Liver (tissue), 9 donors: ENCODE measurements around the gene MED12. TPM values are rescaled to one million over a fixed set of nuclear protein-coding genes. Genes with fewer than 3 reads are reported as not detected.

Source experiments
- DNase-seq: peaks from one replicate; pipeline ENCODE4 v3.0.0-alpha.2; 2017; ENCODE audit warnings: low spot score
- H3K27ac ChIP-seq, 2 donors: one replicate each; pipeline ENCODE4 v1.7.0; 2013; ENCODE audit warnings: inconsistent platforms in 2 of 2, low read length in 2 of 2, control low read depth in 1 of 2, low read depth in 1 of 2, mild to moderate bottlenecking in 1 of 2
- H3K27me3 ChIP-seq, 4 donors: one replicate each; pipeline versions ENCODE4 v1.6.1 to v1.7.0; 2013; ENCODE audit warnings: low read length in 3 of 4, inconsistent platforms in 1 of 4, mild to moderate bottlenecking in 1 of 4, moderate library complexity in 1 of 4; ENCODE audit not compliant: control insufficient read depth in 4 of 4, insufficient read depth in 4 of 4
- H3K36me3 ChIP-seq, 4 donors: one replicate each; pipeline versions ENCODE4 v1.6.1 to v1.7.0; 2013; ENCODE audit warnings: low read length in 3 of 4, mild to moderate bottlenecking in 3 of 4, low read depth in 1 of 4, moderate library complexity in 1 of 4; ENCODE audit not compliant: control insufficient read depth in 4 of 4, insufficient read depth in 3 of 4
- H3K4me1 ChIP-seq, 4 donors: one replicate each; pipeline versions ENCODE4 v1.6.1 to v1.7.0; 2013; ENCODE audit warnings: low read length in 3 of 4, mild to moderate bottlenecking in 3 of 4, moderate library complexity in 1 of 4; ENCODE audit not compliant: control insufficient read depth in 4 of 4, insufficient read depth in 4 of 4
- H3K4me3 ChIP-seq, 3 donors: one replicate each; pipeline versions ENCODE4 v1.6.1 to v1.7.0; 2013; ENCODE audit warnings: low read length in 3 of 3, control low read depth in 1 of 3, low read depth in 1 of 3, mild to moderate bottlenecking in 1 of 3
- H3K9ac ChIP-seq, 2 donors: one replicate each; pipeline ENCODE4 v1.7.0; 2013; ENCODE audit warnings: low read length in 2 of 2, mild to moderate bottlenecking in 2 of 2, moderate library complexity in 2 of 2, control low read depth in 1 of 2, low read depth in 1 of 2
- H3K9me3 ChIP-seq, 4 donors: one replicate each; pipeline versions ENCODE4 v1.6.1 to v1.7.0; 2013; ENCODE audit warnings: low read length in 3 of 4; ENCODE audit not compliant: control insufficient read depth in 4 of 4
- EGR1 ChIP-seq, 2 donors: IDR thresholded peaks; 2 replicates each; pipeline ENCODE4 v1.6.1; 2016 to 2018; ENCODE audit warnings: antibody characterized with exemption in 2 of 2, low read depth in 2 of 2
- FOXA1 ChIP-seq: IDR thresholded peaks from 2 replicates; pipeline ENCODE4 v1.6.1; 2016; ENCODE audit warnings: antibody characterized with exemption
- GABPA ChIP-seq, 2 donors: IDR thresholded peaks in 1 of 2; conservative IDR thresholded peaks in 1 of 2; 2 replicates each; pipeline ENCODE4 v1.6.1; 2016; ENCODE audit warnings: antibody characterized with exemption in 2 of 2, mild to moderate bottlenecking in 1 of 2, moderate library complexity in 1 of 2
- HNF4A ChIP-seq, 2 donors: conservative IDR thresholded peaks; 2 replicates each; pipeline ENCODE4 v1.6.1; 2016; ENCODE audit warnings: antibody characterized with exemption in 2 of 2, mild to moderate bottlenecking in 2 of 2
- HNF4G ChIP-seq: IDR thresholded peaks from 2 replicates; pipeline ENCODE4 v1.6.1; 2016; ENCODE audit warnings: antibody characterized with exemption
- NR2F2 ChIP-seq: IDR thresholded peaks from 2 replicates; pipeline ENCODE4 v1.6.1; 2016; ENCODE audit warnings: antibody characterized with exemption
- RAD21 ChIP-seq, 2 donors: IDR thresholded peaks; 2 replicates each; pipeline ENCODE4 v1.6.1; 2016; ENCODE audit warnings: antibody characterized with exemption in 2 of 2, mild to moderate bottlenecking in 2 of 2
- RXRA ChIP-seq, 2 donors: IDR thresholded peaks; 2 replicates each; pipeline ENCODE4 v1.6.1; 2017 to 2018; ENCODE audit warnings: antibody characterized with exemption in 2 of 2, mild to moderate bottlenecking in 1 of 2
- SP1 ChIP-seq: IDR thresholded peaks from 2 replicates; pipeline ENCODE4 v1.6.1; 2018; ENCODE audit warnings: antibody characterized with exemption, mild to moderate bottlenecking
- TAF1 ChIP-seq: conservative IDR thresholded peaks from 2 replicates; pipeline ENCODE4 v1.6.1; 2016; ENCODE audit warnings: antibody characterized with exemption, mild to moderate bottlenecking
- WGBS: extraction: QIAGEN DNeasy Blood & Tissue Kit; methylation state at CpG from one replicate; pipeline ENCODE4 v1.1.7; 2013; 5-methylcytosine and 5-hydroxymethylcytosine counted together
- polyA plus RNA-seq, 2 donors: library from polyadenylated mRNA; stranded (reverse) in 1 of 2; unstranded in 1 of 2; fragments of 200-250 nt in 1 of 2; fragments of >200 nt in 1 of 2; fragmentation: Nextera tagmentation in 1 of 2; extraction: Ambion mirVana in 1 of 2; gene quantifications; one replicate each; pipeline versions ENCODE4 v1.2.1 to v1.2.3, GENCODE V29; 2013 to 2015
- total RNA-seq, 2 donors: library from RNA; depleted of rRNA; stranded (reverse); fragments of >200 nt; gene quantifications; one replicate each; pipeline ENCODE4 v1.2.3, GENCODE V29; 2014
- TF ChIP-seq, protein P1 (sequence below): IDR thresholded peaks from 2 replicates; pipeline ENCODE4 v1.6.1; 2016; ENCODE audit warnings: antibody characterized with exemption, mild to moderate bottlenecking
- TF ChIP-seq, protein P2 (sequence below): IDR thresholded peaks from 2 replicates; pipeline ENCODE4 v1.6.1; 2016; ENCODE audit warnings: antibody characterized with exemption
- TF ChIP-seq, protein P3 (sequence below): IDR thresholded peaks from 2 replicates; pipeline ENCODE4 v1.6.1; 2016; ENCODE audit warnings: antibody characterized with exemption
- TF ChIP-seq, protein P4 (sequence below): fragments of 150-350 bp; IDR thresholded peaks from 2 replicates; pipeline ENCODE4 v1.5.1; 2017; ENCODE audit warnings: improper control_type of control experiment, low read depth, low read length; ENCODE audit not compliant: missing input control
- donor health status: healthy.
- donor health status: healthy.
- donor health status: healthy.
- donor health status: healthy.
- donor health status: healthy.

MED12 gene
- total and polyA plus RNA-seq, 4 donors: 3.2 to 25.6 (median 9.3) TPM

DNA sequence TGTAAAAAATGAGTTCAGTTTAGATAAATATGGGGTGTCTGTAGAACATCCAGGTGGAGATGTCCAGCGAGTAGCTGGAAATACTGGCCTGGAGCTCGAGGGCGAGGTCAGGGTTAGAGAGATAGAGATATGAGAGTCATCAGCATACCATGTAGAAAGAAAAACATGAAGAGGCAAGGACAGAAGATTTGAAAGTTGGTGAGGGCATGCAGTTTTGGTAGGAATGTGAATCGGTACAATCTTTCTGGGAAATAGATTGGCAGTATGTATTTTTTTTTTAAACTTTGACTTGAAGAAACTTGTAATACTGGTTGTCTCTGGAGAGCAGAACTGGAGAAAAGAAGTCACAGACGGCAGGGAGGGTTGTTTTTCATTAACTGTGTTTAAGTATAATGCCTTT, 47.9 kb upstream of the MED12 start:
- Histone ChIP-seq H3K9me3 (no peaks in the 10 kb centered on the region), H3K27me3 (peaks cover 0 to 3% (median 0%) of the 10 kb centered on the region in 4 donors), H3K4me1 (peaks cover 0 to 15% (median 4%) of the 10 kb centered on the region in 4 donors), H3K36me3 (no peaks in the 10 kb centered on the region), H3K27ac (no peak overlapping the region), H3K9ac (no peak overlapping the region), H3K4me3 (no peak overlapping the region)
- TF ChIP-seq, protein P1, sequence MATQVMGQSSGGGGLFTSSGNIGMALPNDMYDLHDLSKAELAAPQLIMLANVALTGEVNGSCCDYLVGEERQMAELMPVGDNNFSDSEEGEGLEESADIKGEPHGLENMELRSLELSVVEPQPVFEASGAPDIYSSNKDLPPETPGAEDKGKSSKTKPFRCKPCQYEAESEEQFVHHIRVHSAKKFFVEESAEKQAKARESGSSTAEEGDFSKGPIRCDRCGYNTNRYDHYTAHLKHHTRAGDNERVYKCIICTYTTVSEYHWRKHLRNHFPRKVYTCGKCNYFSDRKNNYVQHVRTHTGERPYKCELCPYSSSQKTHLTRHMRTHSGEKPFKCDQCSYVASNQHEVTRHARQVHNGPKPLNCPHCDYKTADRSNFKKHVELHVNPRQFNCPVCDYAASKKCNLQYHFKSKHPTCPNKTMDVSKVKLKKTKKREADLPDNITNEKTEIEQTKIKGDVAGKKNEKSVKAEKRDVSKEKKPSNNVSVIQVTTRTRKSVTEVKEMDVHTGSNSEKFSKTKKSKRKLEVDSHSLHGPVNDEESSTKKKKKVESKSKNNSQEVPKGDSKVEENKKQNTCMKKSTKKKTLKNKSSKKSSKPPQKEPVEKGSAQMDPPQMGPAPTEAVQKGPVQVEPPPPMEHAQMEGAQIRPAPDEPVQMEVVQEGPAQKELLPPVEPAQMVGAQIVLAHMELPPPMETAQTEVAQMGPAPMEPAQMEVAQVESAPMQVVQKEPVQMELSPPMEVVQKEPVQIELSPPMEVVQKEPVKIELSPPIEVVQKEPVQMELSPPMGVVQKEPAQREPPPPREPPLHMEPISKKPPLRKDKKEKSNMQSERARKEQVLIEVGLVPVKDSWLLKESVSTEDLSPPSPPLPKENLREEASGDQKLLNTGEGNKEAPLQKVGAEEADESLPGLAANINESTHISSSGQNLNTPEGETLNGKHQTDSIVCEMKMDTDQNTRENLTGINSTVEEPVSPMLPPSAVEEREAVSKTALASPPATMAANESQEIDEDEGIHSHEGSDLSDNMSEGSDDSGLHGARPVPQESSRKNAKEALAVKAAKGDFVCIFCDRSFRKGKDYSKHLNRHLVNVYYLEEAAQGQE: no peak
- no peak for TF ChIP-seq TAF1
- TF ChIP-seq, protein P2, sequence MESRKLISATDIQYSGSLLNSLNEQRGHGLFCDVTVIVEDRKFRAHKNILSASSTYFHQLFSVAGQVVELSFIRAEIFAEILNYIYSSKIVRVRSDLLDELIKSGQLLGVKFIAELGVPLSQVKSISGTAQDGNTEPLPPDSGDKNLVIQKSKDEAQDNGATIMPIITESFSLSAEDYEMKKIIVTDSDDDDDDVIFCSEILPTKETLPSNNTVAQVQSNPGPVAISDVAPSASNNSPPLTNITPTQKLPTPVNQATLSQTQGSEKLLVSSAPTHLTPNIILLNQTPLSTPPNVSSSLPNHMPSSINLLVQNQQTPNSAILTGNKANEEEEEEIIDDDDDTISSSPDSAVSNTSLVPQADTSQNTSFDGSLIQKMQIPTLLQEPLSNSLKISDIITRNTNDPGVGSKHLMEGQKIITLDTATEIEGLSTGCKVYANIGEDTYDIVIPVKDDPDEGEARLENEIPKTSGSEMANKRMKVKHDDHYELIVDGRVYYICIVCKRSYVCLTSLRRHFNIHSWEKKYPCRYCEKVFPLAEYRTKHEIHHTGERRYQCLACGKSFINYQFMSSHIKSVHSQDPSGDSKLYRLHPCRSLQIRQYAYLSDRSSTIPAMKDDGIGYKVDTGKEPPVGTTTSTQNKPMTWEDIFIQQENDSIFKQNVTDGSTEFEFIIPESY: no peak
- TF ChIP-seq RXRA (IDR thresholded peaks at IDR 0.05): no peak
- no peak for TF ChIP-seq FOXA1
- TF ChIP-seq RAD21 (IDR thresholded peaks at IDR 0.05): no peak
- TF ChIP-seq, protein P3, sequence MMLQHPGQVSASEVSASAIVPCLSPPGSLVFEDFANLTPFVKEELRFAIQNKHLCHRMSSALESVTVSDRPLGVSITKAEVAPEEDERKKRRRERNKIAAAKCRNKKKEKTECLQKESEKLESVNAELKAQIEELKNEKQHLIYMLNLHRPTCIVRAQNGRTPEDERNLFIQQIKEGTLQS: no peak
- no peak for TF ChIP-seq GABPA (IDR thresholded peaks at IDR 0.05 in 1 of 2, conservative IDR thresholded peaks at IDR 0.05 in 1 of 2)
- WGBS: 77% methylated on average over 5 of the region's 5 CpGs
- no peak for DNase-seq

DNA sequence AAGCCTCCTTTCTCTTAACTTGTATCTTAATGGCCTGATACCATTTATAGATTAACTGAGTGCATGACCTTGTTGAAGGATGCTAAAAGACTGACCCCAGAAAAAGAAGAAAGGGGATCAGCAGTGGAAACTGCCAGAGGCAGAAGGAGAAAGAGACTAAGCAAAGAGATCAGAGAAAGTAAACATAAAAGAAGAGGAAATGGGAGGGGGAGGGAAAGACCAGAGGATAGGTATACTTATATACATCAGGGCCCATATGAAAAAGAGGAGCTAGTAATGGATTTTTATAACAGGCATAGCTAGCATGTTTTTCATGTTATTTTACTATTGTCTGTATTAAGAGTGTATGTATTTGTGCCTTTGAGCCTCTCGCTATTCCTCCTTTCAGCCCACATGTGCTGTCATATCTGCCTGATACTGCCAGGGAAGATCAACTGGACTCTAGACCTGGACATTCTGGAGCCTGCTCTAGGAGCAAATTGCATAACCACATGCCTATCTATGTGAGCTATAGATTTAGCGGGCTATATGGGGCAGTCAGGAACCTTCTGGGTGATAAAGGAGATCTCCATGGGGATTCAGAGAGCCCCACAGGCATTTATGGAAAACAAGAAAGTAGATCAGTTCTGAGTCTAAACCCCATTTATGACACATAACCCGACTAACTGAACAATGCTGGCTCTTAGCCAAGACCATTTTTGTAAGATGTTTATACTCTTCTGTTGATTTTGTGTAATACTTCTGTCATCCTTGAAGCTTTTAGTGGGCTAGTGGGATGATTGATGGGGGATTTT, 36.9 kb upstream of the MED12 start:
- WGBS: 39% methylated on average over 3 of the region's 3 CpGs
- H3K9ac ChIP-seq: no peak overlapping the region
- H3K36me3 ChIP-seq: no peaks in the 10 kb centered on the region
- H3K27ac ChIP-seq: no peak overlapping the region
- no peak overlapping the region for H3K4me3 ChIP-seq
- TF ChIP-seq HNF4A (conservative IDR thresholded peaks at IDR 0.05) (peak; percentile 71 to 86), TAF1 (no peak), SP1 (peak; percentile 42), HNF4G (peak; percentile 25)
- DNase-seq: no peak
- no peaks in the 10 kb centered on the region for H3K4me1 ChIP-seq
- no peaks in the 10 kb centered on the region for H3K27me3 ChIP-seq
- no peaks in the 10 kb centered on the region for H3K9me3 ChIP-seq

DNA sequence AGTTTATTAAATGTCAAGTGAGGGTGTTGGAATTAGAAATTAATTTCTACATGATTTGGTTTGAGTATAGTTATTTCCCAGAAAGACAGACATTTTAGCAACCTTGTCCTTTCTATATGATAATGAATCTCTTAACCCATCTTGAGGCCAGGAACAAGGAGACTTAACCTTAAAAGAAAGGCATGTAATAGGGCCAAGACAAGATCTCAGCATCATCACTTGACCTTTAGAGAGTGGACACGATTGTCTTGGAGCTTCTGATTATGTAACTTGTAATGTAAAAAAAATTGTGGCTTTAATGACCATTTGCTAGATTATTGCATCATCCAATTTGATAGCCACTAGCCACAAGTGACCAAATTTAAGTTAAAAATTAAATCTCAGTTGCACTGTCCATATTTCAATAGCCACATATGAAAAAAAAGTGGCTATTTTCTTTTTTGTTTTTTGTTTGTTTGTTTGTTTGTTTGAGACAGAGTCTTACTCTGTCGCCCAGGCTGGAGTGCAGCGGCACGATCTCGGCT, 36.2 kb upstream of the MED12 start:
- H3K9ac ChIP-seq: no peak overlapping the region
- no peaks in the 10 kb centered on the region for H3K36me3 ChIP-seq
- H3K9me3 ChIP-seq: no peaks in the 10 kb centered on the region
- 88% methylated on average over 5 of the region's 5 CpGs for WGBS
- DNase-seq: no peak
- no peak overlapping the region for H3K4me3 ChIP-seq
- no peaks in the 10 kb centered on the region for H3K27me3 ChIP-seq
- no peak overlapping the region for H3K27ac ChIP-seq
- no peaks in the 10 kb centered on the region for H3K4me1 ChIP-seq
- TF ChIP-seq FOXA1 (no peak), RXRA (IDR thresholded peaks at IDR 0.05) (no peak), NR2F2 (no peak), EGR1 (IDR thresholded peaks at IDR 0.05; ENCODE audit: low read depth in 2 of 2) (no peak), GABPA (IDR thresholded peaks at IDR 0.05 in 1 of 2, conservative IDR thresholded peaks at IDR 0.05 in 1 of 2) (no peak), RAD21 (IDR thresholded peaks at IDR 0.05) (no peak), TAF1 (no peak)
- TF ChIP-seq, protein P3: no peak
- TF ChIP-seq, protein P4, sequence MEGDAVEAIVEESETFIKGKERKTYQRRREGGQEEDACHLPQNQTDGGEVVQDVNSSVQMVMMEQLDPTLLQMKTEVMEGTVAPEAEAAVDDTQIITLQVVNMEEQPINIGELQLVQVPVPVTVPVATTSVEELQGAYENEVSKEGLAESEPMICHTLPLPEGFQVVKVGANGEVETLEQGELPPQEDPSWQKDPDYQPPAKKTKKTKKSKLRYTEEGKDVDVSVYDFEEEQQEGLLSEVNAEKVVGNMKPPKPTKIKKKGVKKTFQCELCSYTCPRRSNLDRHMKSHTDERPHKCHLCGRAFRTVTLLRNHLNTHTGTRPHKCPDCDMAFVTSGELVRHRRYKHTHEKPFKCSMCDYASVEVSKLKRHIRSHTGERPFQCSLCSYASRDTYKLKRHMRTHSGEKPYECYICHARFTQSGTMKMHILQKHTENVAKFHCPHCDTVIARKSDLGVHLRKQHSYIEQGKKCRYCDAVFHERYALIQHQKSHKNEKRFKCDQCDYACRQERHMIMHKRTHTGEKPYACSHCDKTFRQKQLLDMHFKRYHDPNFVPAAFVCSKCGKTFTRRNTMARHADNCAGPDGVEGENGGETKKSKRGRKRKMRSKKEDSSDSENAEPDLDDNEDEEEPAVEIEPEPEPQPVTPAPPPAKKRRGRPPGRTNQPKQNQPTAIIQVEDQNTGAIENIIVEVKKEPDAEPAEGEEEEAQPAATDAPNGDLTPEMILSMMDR: no peak
- TF ChIP-seq, protein P2: no peak
